Upper lobe of left lung (tissue), 6 donors: ENCODE results near the gene TMUB1. TPM values are rescaled to one million over a fixed set of nuclear protein-coding genes. Genes with fewer than 3 reads are reported as not detected.

Source experiments
- ATAC-seq, 2 donors: fragments of 200-7000 bp; cut with Tn5 transposase; one replicate each; pipeline ENCODE4 v1.9.1; 2022; ENCODE audit warnings: mild to moderate bottlenecking in 2 of 2, moderate library complexity in 2 of 2; ENCODE audit not compliant: low FRiP score in 2 of 2
- DNase-seq, 2 donors: peaks; one replicate each; pipeline ENCODE4 v3.0.0-alpha.2; 2019 to 2020
- H3K27ac ChIP-seq, 4 donors: fragments of 200-600 bp; sonication (generic); one replicate each; pipeline ENCODE4 v1.5.1; 2016 to 2019
- H3K27me3 ChIP-seq, 4 donors: fragments of 200-600 bp; sonication (generic); one replicate each; pipeline ENCODE4 v1.5.1; 2017 to 2019
- H3K36me3 ChIP-seq, 4 donors: fragments of 200-600 bp; sonication (generic); one replicate each; pipeline ENCODE4 v1.5.1; 2016 to 2019
- H3K4me1 ChIP-seq, 4 donors: fragments of 200-600 bp; sonication (generic); one replicate each; pipeline ENCODE4 v1.5.1; 2018 to 2019
- H3K4me3 ChIP-seq, 4 donors: fragments of 200-600 bp; sonication (generic); one replicate each; pipeline ENCODE4 v1.5.1; 2017 to 2019; ENCODE audit warnings: mild to moderate bottlenecking in 2 of 4, moderate library complexity in 1 of 4
- H3K9me3 ChIP-seq, 4 donors: fragments of 200-600 bp; sonication (generic); one replicate each; pipeline ENCODE4 v1.5.1; 2018 to 2019
- EP300 ChIP-seq, 4 donors: sonication (generic); formaldehyde crosslinking; IDR thresholded peaks; one replicate each; pipeline ENCODE4 v1.5.1; 2017; ENCODE audit warnings: antibody characterized with exemption in 4 of 4, control low read depth in 2 of 4
- POLR2A ChIP-seq, 4 donors: fragments of 450-650 bp; IDR thresholded peaks; one replicate each; pipeline ENCODE4 v1.5.1; 2016 to 2017; ENCODE audit warnings: antibody characterized with exemption in 4 of 4, mild to moderate bottlenecking in 2 of 4
- POLR2AphosphoS5 ChIP-seq, 2 donors: sonication (generic); formaldehyde crosslinking; IDR thresholded peaks; one replicate each; pipeline ENCODE4 v1.5.1; 2017; ENCODE audit warnings: antibody characterized with exemption in 2 of 2
- WGBS, 2 donors: methylation state at CpG; one replicate each; pipeline ENCODE4 v1.1.5; 2017 to 2018; 5-methylcytosine and 5-hydroxymethylcytosine counted together
- total RNA-seq, 6 donors: library from RNA; depleted of rRNA in 4 of 6; stranded (reverse); fragments of >200 nt in 4 of 6; gene quantifications; one replicate each; pipeline versions ENCODE4 v1.1.0 to v1.2.1, GENCODE V29; 2016 to 2021
- TF ChIP-seq, protein P1 (sequence below), 6 experiments: fragments of 450-650 bp in 4 of 6; fragments of 200-600 bp in 2 of 6; sonication (generic) in 2 of 6; IDR thresholded peaks; one replicate each; pipeline ENCODE4 v1.5.1; 2016 to 2019; ENCODE audit warnings: antibody characterized with exemption in 6 of 6
- donor health status: DM: no; HTN: no; CAD: no; lungs with moderate emphysema.
- donor health status: DM: no; HTN: yes; CAD: no; lungs with severe emphysema.

The TMUB1 gene
- total RNA-seq, 6 donors from 2014 or later, result 35.3 to 72.9 (median 51.6) TPM

DNA sequence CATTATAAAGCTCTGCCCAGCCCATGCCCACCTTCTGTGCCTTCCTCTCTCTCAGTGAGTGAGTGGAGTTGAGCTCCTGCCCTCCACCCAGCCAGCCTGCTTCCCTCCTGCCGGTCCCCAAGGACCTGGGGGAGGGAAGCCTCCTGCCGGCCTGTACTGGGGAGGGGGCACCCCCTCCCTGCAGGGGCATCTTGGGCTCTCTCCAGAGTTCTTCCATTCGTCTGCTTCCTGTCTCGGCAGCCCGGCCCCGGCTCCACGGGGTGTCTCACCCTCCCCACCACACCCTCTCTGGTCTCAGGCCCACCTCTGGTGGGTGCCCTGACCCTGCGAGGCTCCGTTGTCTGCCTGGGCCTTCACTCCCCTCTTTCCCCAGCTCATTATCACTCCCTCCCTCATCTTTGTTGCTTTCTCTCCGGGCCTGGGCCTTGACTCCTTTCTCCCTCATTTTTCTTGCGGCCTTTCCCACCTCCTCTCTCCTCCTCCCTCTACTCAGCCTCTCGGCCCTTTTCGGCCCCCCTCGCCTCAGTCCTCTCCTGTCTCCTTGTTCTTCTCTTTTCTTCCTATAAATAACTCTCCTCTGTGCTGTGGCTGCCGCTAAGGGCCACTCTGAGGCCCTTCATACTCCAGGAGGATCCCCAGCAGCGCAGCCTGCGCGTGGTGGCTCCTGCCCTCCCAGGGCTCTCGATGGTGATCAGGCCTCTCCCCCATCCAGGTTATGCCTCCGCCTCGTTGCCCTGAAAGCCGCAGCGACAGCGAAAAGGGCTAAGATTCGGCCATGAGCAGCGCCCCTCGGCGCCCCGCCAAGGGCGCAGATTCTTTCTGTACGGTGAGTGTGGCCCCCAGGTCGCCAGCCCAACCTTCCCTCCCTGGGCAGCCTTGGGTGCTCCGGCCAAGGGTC, 21.8 kb downstream of the TMUB1 start:
- Histone ChIP-seq H3K9me3 (no peaks in the 10 kb centered on the region), H3K36me3 (peaks cover 15 to 36% (median 28%) of the 10 kb centered on the region in 4 donors), H3K27ac (peak overlapping the region; percentile 47 to 99 (median 76)), H3K4me1 (peaks cover 38 to 62% (median 53%) of the 10 kb centered on the region in 4 donors), H3K4me3 (peak overlapping the region in 2 of 4 donors; percentile 88 to 92), H3K27me3 (no peaks in the 10 kb centered on the region)
- 52 to 60% methylated on average over 25 to 33 of the region's 33 CpGs for WGBS, 2 donors
- ATAC-seq, result peak in 1 of 2 donors; percentile 47
- DNase-seq, result peak; percentile 80 to 84
- no peak for TF ChIP-seq POLR2A (IDR thresholded peaks at IDR 0.05)
- TF ChIP-seq POLR2AphosphoS5 (IDR thresholded peaks at IDR 0.05), result peak in 1 of 2 donors; percentile 17
- TF ChIP-seq EP300 (IDR thresholded peaks at IDR 0.05), result no peak
- TF ChIP-seq, protein P1, sequence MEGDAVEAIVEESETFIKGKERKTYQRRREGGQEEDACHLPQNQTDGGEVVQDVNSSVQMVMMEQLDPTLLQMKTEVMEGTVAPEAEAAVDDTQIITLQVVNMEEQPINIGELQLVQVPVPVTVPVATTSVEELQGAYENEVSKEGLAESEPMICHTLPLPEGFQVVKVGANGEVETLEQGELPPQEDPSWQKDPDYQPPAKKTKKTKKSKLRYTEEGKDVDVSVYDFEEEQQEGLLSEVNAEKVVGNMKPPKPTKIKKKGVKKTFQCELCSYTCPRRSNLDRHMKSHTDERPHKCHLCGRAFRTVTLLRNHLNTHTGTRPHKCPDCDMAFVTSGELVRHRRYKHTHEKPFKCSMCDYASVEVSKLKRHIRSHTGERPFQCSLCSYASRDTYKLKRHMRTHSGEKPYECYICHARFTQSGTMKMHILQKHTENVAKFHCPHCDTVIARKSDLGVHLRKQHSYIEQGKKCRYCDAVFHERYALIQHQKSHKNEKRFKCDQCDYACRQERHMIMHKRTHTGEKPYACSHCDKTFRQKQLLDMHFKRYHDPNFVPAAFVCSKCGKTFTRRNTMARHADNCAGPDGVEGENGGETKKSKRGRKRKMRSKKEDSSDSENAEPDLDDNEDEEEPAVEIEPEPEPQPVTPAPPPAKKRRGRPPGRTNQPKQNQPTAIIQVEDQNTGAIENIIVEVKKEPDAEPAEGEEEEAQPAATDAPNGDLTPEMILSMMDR (IDR thresholded peaks at IDR 0.05), result no peak

DNA sequence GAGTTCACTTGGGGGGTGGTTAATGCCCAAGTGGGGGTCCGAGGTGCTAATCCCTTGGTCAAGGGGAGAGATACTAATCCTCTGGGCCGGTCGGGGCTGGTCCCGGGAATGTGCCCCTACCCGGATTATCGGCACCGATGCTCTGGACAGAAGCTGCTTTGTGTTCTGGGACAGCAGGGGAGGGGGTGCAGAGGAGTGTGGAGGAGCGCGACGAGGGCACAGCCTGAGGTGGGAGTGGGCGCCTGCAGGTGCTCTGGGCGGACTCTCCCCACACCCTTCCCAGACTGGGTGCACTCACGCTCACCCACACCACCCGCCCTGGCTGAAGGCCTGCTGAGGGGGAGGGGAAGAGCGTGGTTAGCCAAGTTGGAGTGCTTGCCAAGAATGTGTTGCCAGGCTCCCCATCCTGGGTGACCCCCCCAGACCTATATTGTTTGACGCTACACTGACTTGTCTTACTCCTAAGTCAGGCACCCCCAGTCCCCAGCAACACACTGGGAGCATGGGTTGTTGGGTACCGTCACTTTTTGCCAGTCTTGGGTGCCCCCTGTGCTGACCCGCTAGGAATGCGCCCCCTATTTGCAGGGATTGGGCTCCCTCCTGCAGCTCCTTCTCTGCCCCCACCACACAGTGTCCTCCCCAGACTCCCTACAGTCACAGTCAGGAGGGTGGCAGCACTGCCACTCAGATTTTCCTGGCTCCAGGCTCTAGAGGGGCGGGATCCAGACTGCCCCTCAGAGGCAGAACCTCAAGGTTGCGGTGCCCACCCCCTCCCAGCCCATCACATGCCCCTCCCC, 22.7 kb downstream of the TMUB1 start:
- peaks cover 38 to 65% (median 54%) of the 10 kb centered on the region in 4 donors for H3K4me1 ChIP-seq
- peaks cover 14 to 27% (median 20%) of the 10 kb centered on the region in 4 donors for H3K36me3 ChIP-seq
- TF ChIP-seq, protein P1 (IDR thresholded peaks at IDR 0.05), result no peak
- TF ChIP-seq POLR2AphosphoS5 (IDR thresholded peaks at IDR 0.05), result no peak
- TF ChIP-seq POLR2A (IDR thresholded peaks at IDR 0.05), result no peak
- no peak for TF ChIP-seq EP300 (IDR thresholded peaks at IDR 0.05)
- ATAC-seq (no peak), DNase-seq (peak in 1 of 2 donors; percentile 72)
- H3K4me3 ChIP-seq, result peak overlapping the region; percentile 86 to 98 (median 90)
- 10 to 13% methylated on average over 2 to 21 of the region's 21 CpGs for WGBS, 2 donors
- H3K27ac ChIP-seq, result peak overlapping the region; percentile 90 to 99 (median 96)
- no peaks in the 10 kb centered on the region for H3K27me3 ChIP-seq
- no peaks in the 10 kb centered on the region for H3K9me3 ChIP-seq

DNA sequence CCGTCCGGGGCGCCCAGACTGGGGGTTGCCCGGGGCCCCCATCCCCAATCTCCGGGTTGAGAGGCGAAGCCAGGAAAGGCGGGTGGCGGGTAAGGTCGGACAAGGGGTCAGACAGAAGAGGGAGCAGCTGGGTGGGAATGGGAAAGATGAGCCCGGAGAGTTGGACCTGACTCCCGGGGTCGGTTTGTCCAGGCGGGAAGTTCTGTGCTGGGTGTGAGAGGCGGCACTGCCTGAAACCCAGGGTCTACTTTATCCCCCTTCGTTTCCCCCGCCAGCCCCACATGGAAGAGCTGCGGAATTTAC, 23.2 kb downstream of the TMUB1 start:
- Histone ChIP-seq H3K27me3 (no peaks in the 10 kb centered on the region), H3K4me3 (peak overlapping the region; percentile 86 to 98 (median 90)), H3K36me3 (peaks cover 9 to 22% (median 16%) of the 10 kb centered on the region in 4 donors), H3K27ac (peak overlapping the region; percentile 90 to 99 (median 96)), H3K9me3 (no peaks in the 10 kb centered on the region), H3K4me1 (peaks cover 38 to 65% (median 54%) of the 10 kb centered on the region in 4 donors)
- no peak for ATAC-seq
- no peak for TF ChIP-seq EP300 (IDR thresholded peaks at IDR 0.05)
- TF ChIP-seq, protein P1 (IDR thresholded peaks at IDR 0.05), result no peak
- TF ChIP-seq POLR2A (IDR thresholded peaks at IDR 0.05), result no peak
- TF ChIP-seq POLR2AphosphoS5 (IDR thresholded peaks at IDR 0.05), result no peak
- 1 to 3% methylated on average over 10 to 17 of the region's 17 CpGs for WGBS, 2 donors
- DNase-seq, result no peak

DNA sequence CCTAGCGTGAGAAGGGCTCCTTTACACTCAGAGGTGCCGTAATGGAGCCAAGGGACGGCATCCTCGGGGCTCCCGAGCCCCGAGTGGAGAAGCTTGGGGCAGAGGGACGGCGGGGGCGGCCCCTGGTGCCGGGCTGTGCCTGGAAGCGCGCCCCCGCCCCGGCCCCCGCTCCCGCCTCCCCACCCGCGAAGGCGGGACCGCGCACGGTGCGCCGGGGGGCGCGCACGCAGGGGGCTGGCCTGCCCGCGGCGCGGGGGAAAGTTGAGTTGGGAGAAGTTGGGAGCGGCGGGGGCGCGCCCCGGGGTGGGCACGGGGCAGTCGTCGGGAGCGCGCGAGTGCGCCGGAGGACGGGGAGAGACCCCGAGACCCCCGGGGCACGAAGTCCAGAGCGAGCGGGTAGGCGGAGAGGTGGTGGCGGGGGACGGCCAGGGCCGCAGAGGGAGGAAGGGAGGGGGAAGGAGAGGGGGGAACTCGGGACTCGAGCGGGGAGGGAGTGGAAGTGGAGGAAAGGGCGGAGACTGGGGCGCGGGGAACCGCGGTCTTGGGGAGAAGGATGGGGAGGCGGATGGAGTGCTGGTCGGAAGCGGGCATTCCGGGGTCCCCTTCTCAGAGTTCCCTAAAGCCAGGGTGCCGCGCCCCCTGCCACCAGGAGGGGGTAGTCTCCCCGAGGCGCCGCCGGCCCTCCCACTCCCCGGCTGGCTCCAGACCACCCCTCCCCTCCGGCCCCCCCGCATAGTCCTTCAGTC, 23.8 kb downstream of the TMUB1 start, which contains the start of gene SLC4A2:
SLC4A2 (plus strand) TSS at position 223 of the 746 bp plus-strand sequence. CDS start 2,399 bp downstream, outside the sequence.
- Histone ChIP-seq H3K27me3 (no peaks in the 10 kb centered on the region), H3K36me3 (peaks cover 3 to 16% (median 10%) of the 10 kb centered on the region in 4 donors), H3K9me3 (no peaks in the 10 kb centered on the region), H3K4me1 (peaks cover 38 to 65% (median 54%) of the 10 kb centered on the region in 4 donors), H3K4me3 (peak within 1 kb of the TSS; percentile 86 to 98 (median 90)), H3K27ac (peak within 1 kb of the TSS; percentile 90 to 99 (median 96))
- DNase-seq (peak; percentile 81 to 97), ATAC-seq (peak; percentile 31 to 79)
- TF ChIP-seq POLR2A (IDR thresholded peaks at IDR 0.05), result peak in 1 of 4 donors; percentile 76
- TF ChIP-seq POLR2AphosphoS5 (IDR thresholded peaks at IDR 0.05), result peak; percentile 23 to 56
- TF ChIP-seq, protein P1 (IDR thresholded peaks at IDR 0.05), result peak; percentile 30 to 64 (median 56)
- no peak for TF ChIP-seq EP300 (IDR thresholded peaks at IDR 0.05)
- 0 to 1% methylated on average over 19 to 42 of the region's 75 CpGs for WGBS, 2 donors
